Measurements from ENCODE around the gene GLYAT. TPM values are rescaled to one million over a fixed set of nuclear protein-coding genes. Genes with fewer than 3 reads are reported as not detected.

Gene GLYAT
- total RNA-seq, 1 donor = not detected

- DNase-seq (ENCODE audit: low read depth) = no peak
- TF ChIP-seq CTCF (IDR thresholded peaks at IDR 0.05; ENCODE audit: insufficient read depth, low read depth, low read length) = no peak
- H3K4me3 ChIP-seq (ENCODE audit: low read depth, low read length) = no peak overlapping the region
Measured at GRCh38 chr11:58773337-58773736, 41.6 kb upstream of the GLYAT start.

DNA sequence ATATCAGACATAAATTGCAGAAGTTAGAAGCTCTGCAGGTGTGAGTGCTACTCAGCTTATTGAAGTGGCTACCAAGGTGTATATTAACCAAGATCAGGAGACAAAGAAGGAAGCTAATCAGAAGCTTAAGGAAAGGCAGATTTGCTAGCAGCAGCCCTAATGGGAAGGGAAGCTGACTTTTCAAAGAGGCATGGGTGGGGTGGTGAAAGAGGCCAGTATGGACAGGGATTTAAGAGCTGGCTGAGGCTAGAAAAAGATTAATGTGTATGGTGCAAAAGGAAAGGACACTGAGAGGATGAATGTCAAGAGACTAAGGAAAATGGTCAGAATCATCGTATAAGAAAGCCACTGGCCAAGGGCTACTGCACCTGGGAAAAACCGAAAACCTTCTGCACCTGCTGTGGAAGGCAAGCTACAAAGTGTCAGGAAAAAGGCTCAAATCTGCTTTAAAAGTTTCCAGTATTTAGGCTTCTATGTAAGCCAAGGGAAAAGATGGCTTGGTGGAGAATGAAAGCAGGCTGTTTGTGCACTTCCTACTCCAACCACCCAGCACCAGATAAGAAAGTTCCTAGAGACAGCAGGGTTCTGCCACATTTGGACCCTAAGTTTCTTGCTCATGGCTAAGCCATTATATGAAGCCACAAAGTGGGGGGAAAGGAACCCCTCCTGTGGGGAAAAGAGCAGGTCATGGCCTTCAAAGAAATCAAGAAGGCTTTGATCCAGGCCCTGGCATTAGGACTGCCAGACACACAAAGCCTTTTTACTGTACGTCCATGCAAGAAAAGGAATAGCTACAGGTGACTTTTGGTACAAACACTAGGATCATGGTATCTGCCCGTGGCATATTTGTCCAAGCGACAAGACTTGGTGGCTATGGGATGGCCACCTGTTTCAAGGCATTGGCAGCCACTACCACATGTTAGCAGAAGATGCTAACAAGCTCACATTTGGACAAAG, 40.9 kb upstream of the GLYAT start:
- no peak overlapping the region for H3K4me3 ChIP-seq (ENCODE audit: low read depth, low read length)
- TF ChIP-seq CTCF (IDR thresholded peaks at IDR 0.05; ENCODE audit: insufficient read depth, low read depth, low read length) = no peak
- DNase-seq (ENCODE audit: low read depth) = no peak

DNA sequence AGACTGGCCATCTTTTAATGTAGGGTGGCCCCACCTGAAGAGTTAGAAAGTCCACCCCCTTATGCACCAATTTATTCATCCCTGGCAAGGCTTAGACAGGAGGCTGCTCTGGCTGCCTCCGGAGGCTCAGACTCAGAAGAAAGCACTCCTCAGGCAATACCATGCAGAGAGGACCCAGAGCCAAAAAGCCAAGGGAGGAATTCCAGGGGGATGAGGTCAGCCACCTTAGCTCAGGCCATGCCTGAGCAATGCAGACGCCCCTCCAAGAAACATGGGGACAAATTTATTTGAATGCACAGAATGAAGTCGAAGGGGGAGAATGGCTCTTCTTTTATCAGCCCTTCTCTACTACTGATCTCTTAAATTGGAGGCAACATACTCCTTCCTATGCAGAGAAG, 39.7 kb upstream of the GLYAT start:
- no peak for TF ChIP-seq CTCF (IDR thresholded peaks at IDR 0.05; ENCODE audit: insufficient read depth, low read depth, low read length)
- no peak for DNase-seq (ENCODE audit: low read depth)
- H3K4me3 ChIP-seq (ENCODE audit: low read depth, low read length) = no peak overlapping the region

DNA sequence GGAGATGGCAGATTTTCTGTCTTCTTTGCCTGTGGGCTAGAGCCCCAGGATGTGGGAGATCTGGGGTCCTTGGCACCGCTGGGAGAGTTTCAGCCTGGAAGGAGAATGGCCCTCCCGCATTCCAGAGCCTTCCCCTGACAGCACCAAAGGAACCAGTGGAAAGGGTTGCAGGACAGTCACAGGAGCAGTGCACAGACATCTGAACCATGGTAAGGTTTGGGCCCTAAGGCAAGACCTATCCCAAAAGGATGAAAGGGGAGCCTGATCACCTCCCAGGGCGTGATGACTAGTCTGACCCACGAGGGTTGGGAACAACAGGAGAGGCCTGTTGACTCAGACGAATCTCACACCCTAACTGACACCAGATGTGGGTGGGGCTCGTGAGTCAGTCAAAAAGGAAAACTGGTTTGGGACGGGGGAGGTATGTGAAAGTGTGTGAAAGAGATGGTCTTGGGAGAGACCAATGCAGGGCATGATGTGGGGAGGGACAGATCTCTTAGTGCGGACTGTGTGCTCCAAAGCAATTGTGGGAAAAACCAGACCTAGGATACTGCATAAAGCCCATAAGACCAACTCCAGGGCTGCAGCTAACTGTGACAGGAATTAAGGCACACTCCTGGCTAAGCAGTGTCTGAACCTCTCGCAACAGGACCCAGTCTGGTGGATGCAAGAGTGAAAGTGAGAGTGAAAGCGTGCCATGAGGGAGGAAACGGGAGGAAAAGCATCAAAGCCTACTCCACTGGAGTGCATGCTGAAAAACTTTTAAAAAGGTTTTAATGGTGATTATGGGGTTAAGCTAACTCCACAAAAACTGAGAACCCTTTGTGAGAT, 39.1 kb upstream of the GLYAT start:
- no peak overlapping the region for H3K4me3 ChIP-seq (ENCODE audit: low read depth, low read length)
- no peak for DNase-seq (ENCODE audit: low read depth)
- no peak for TF ChIP-seq CTCF (IDR thresholded peaks at IDR 0.05; ENCODE audit: insufficient read depth, low read depth, low read length)

DNA sequence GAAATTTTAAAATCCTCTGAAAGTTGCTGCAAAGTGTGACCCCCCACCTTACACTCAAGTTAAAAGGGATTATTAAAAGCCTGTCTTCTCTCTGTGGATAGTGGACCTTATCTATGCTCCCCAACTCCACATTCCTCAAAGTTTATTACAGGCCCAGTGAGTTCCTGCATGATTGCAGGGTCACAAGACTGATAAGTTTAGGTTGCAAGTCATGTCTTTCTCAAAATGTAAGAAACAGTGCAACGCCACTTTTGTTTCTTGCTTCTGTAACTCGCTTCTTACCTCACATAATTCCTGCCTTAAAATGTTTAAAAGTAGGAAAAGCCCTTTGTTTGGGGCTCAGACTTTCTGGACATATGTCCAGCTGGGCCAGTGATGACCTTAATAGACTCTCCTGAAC, 38.4 kb upstream of the GLYAT start:
- no peak overlapping the region for H3K4me3 ChIP-seq (ENCODE audit: low read depth, low read length)
- no peak for DNase-seq (ENCODE audit: low read depth)
- TF ChIP-seq CTCF (IDR thresholded peaks at IDR 0.05; ENCODE audit: insufficient read depth, low read depth, low read length) = no peak

DNA sequence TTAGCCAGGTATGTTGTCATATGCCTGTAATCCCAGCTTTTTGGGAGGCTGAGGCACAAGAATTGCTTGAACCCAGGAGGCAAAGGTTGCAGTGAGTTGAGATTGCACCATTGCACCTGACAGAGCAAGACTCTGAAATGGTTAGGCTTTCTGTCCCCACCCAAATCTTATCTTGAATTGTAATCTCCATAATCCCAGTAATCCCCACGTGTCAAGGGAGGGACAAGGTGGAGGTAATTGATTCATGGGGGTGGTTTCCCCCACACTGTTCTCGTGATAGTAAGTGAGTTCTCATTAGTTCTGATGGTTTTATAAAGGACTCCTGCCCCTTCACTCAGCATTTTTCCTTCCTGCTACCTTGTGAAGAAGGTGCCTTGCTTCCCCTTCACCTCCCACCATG, 37.6 kb upstream of the GLYAT start:
- DNase-seq (ENCODE audit: low read depth) = no peak
- no peak overlapping the region for H3K4me3 ChIP-seq (ENCODE audit: low read depth, low read length)
- TF ChIP-seq CTCF (IDR thresholded peaks at IDR 0.05; ENCODE audit: insufficient read depth, low read depth, low read length) = no peak
